Neural cell (in vitro differentiated cells): ENCODE measurements around the gene THYN1.

Source experiments
- CTCF ChIP-seq: fragments of 450-650 bp; IDR thresholded peaks from 2 replicates; pipeline ENCODE4 v1.5.1; 2014; ENCODE audit warnings: antibody characterized with exemption, mild to moderate bottlenecking, moderate library complexity; ENCODE audit not compliant: poor library complexity, severe bottlenecking
- EP300 ChIP-seq: fragments of 450-650 bp; conservative IDR thresholded peaks from 2 replicates; pipeline ENCODE4 v1.6.1; 2014; ENCODE audit warnings: antibody characterized with exemption, mild to moderate bottlenecking, moderate library complexity; ENCODE audit not compliant: poor library complexity, severe bottlenecking
- EZH2 ChIP-seq: fragments of 200-600, 300-800 bp; shearing (Covaris generic), sonication (generic); IDR thresholded peaks from 2 replicates; pipeline ENCODE4 v1.6.1; 2014; ENCODE audit warnings: antibody characterized with exemption, low read length, borderline replicate concordance, mild to moderate bottlenecking; ENCODE audit not compliant: insufficient read depth, poor library complexity, severe bottlenecking
- MXI1 ChIP-seq: fragments of 450-650 bp; conservative IDR thresholded peaks from 2 replicates; pipeline ENCODE4 v1.6.1; 2014; ENCODE audit warnings: antibody characterized with exemption, mild to moderate bottlenecking; ENCODE audit not compliant: poor library complexity, severe bottlenecking
- POLR2AphosphoS5 ChIP-seq: IDR thresholded peaks from 2 replicates; pipeline ENCODE4 v1.6.1; 2012
- RAD21 ChIP-seq: fragments of 450-650 bp; conservative IDR thresholded peaks from 2 replicates; pipeline ENCODE4 v1.6.1; 2014; ENCODE audit warnings: antibody characterized with exemption, mild to moderate bottlenecking, moderate library complexity
- REST ChIP-seq: IDR thresholded peaks from 2 replicates; pipeline ENCODE4 v1.6.1; 2012; ENCODE audit warnings: borderline replicate concordance
- TAF1 ChIP-seq: IDR thresholded peaks from 2 replicates; pipeline ENCODE4 v1.6.1; 2012; ENCODE audit warnings: low read depth

DNA sequence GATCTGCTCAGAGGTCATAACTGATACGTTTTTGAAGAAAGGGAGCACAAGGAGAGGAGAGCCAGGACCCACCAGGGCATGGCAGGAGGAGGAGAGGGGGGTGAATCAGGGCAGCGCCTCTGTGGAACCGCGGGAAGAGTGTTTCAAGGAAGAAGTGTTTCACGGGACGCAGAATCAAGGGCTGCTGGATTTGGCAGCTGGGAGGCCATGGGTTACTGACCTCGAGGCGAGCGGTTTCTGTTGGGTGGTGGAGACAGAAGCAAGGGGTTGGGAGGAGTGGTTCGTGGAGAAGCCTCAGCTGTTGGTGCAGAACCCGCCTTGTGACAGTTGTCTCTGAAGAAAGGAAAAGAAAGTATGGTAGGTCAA lies 15.6 kb downstream of the THYN1 start:
- no peak for TF ChIP-seq CTCF
- no peak for TF ChIP-seq POLR2AphosphoS5
- TF ChIP-seq EZH2, result no peak
- TF ChIP-seq REST, result no peak
- TF ChIP-seq EP300, result no peak
- no peak for TF ChIP-seq RAD21
- TF ChIP-seq MXI1, result no peak
- TF ChIP-seq TAF1, result no peak
